WTC11 (cell line): ENCODE results near the gene KCNIP1. TPM values are rescaled to one million over a fixed set of nuclear protein-coding genes. Genes with fewer than 3 reads are reported as not detected.

Experiments used
- ATAC-seq: fragments of 200-7000 bp; cut with Tn5 transposase; 2 replicates; pipeline ENCODE4 v1.10.0; 2021; ENCODE audit warnings: mild to moderate bottlenecking, moderate library complexity
- CTCF ChIA-PET: fragments of 300-600 bp; sonication (Branson Sonifier 250); formaldehyde crosslinking; loops from one replicate; lab custom pipeline; 2021; ENCODE audit warnings: antibody characterized with exemption; lab: Charles Lee
- POLR2A ChIA-PET: fragments of 350-600 bp; sonication (Branson Sonifier 250); formaldehyde crosslinking; loops from one replicate; lab custom pipeline; 2021; ENCODE audit warnings: antibody characterized with exemption; lab: Charles Lee
- DNase-seq: peaks from one replicate; pipeline ENCODE4 v3.0.0; 2021; ENCODE audit warnings: low spot score
- H3K27ac Mint-ChIP-seq: 2 replicates; pipeline ENCODE4 v1.8.0; 2021; ENCODE audit warnings: mixed read lengths
- H3K27me3 Mint-ChIP-seq: 2 replicates; pipeline ENCODE4 v1.8.0; 2021; ENCODE audit warnings: low read depth, mild to moderate bottlenecking, moderate library complexity, mixed read lengths
- H3K36me3 Mint-ChIP-seq: 2 replicates; pipeline ENCODE4 v1.8.0; 2021; ENCODE audit warnings: mixed read lengths
- H3K4me1 Mint-ChIP-seq: 2 replicates; pipeline ENCODE4 v1.8.0; 2022; ENCODE audit warnings: mixed read lengths
- H3K4me3 Mint-ChIP-seq: 2 replicates; pipeline ENCODE4 v1.8.0; 2021; ENCODE audit warnings: mild to moderate bottlenecking, moderate library complexity, mixed read lengths
- H3K9me3 Mint-ChIP-seq: 2 replicates; pipeline ENCODE4 v1.8.0; 2021; ENCODE audit warnings: mixed read lengths
- CBFB ChIP-seq: sonication (generic); formaldehyde crosslinking; IDR thresholded peaks from 2 replicates; pipeline ENCODE4 v1.8.1; 2022; ENCODE audit warnings: mild to moderate bottlenecking, low read depth, missing genetic modification reagents
- CREM ChIP-seq: sonication (generic); formaldehyde crosslinking; IDR thresholded peaks from 2 replicates; pipeline ENCODE4 v1.8.1; 2022; ENCODE audit warnings: mild to moderate bottlenecking, missing genetic modification reagents, moderate library complexity
- ELF4 ChIP-seq: sonication (generic); formaldehyde crosslinking; IDR thresholded peaks from 2 replicates; pipeline ENCODE4 v1.8.1; 2022; ENCODE audit warnings: low read depth, mild to moderate bottlenecking, moderate library complexity, missing genetic modification reagents
- ETV6 ChIP-seq: sonication (generic); formaldehyde crosslinking; IDR thresholded peaks from 2 replicates; pipeline ENCODE4 v1.8.1; 2022; ENCODE audit warnings: mild to moderate bottlenecking, missing genetic modification reagents
- FOXK1 ChIP-seq: sonication (generic); formaldehyde crosslinking; IDR thresholded peaks from 2 replicates; pipeline ENCODE4 v1.8.0; 2022; ENCODE audit warnings: mild to moderate bottlenecking, moderate library complexity, missing genetic modification reagents
- IRF2 ChIP-seq: sonication (generic); formaldehyde crosslinking; IDR thresholded peaks from 2 replicates; pipeline ENCODE4 v1.8.0; 2022; ENCODE audit warnings: low read depth, missing genetic modification reagents, borderline replicate concordance
- KAT7 ChIP-seq: sonication (generic); formaldehyde crosslinking; IDR thresholded peaks from 2 replicates; pipeline ENCODE4 v1.8.1; 2023; ENCODE audit warnings: missing genetic modification reagents, mild to moderate bottlenecking, borderline replicate concordance
- NFATC4 ChIP-seq: fragments of 250-450 bp; sonication (Bioruptor Pico); IDR thresholded peaks from 2 replicates; pipeline ENCODE4 v1.9.0; 2021; ENCODE audit warnings: mild to moderate bottlenecking
- RORB ChIP-seq: fragments of 250-450 bp; sonication (Bioruptor Pico); IDR thresholded peaks from 2 replicates; pipeline ENCODE4 v1.9.0; 2021; ENCODE audit warnings: mild to moderate bottlenecking
- SMAD3 ChIP-seq: sonication (generic); formaldehyde crosslinking; IDR thresholded peaks from 2 replicates; pipeline ENCODE4 v1.8.0; 2022; ENCODE audit warnings: missing genetic modification reagents, mild to moderate bottlenecking, borderline replicate concordance
- ZNF232 ChIP-seq: sonication (generic); formaldehyde crosslinking; IDR thresholded peaks from 2 replicates; pipeline ENCODE4 v1.8.0; 2022; ENCODE audit warnings: mild to moderate bottlenecking, missing genetic modification reagents
- ZNF423 ChIP-seq: fragments of 250-450 bp; sonication (Bioruptor Pico); IDR thresholded peaks from 2 replicates; pipeline ENCODE4 v2.1.2; 2022; ENCODE audit warnings: mild to moderate bottlenecking, moderate library complexity
- ZNF671 ChIP-seq: fragments of 250-450 bp; sonication (Bioruptor Pico); IDR thresholded peaks from 2 replicates; pipeline ENCODE4 v1.8.0; 2021; ENCODE audit warnings: mild to moderate bottlenecking
- total RNA-seq: library from RNA; stranded (reverse); gene quantifications from 3 replicates; pipeline ENCODE4 v1.2.3, GENCODE V29; 2021
- TF ChIP-seq, protein P1 (sequence below): sonication (generic); formaldehyde crosslinking; IDR thresholded peaks from 2 replicates; pipeline ENCODE4 v1.8.1; 2023; ENCODE audit warnings: mild to moderate bottlenecking, missing genetic modification reagents
- TF ChIP-seq, protein P2 (sequence below): sonication (generic); formaldehyde crosslinking; conservative IDR thresholded peaks from 2 replicates; pipeline ENCODE4 v1.8.1; 2023; ENCODE audit warnings: mild to moderate bottlenecking, low read depth, missing genetic modification reagents, moderate library complexity
- TF ChIP-seq, protein P3 (sequence below): sonication (generic); formaldehyde crosslinking; IDR thresholded peaks from 2 replicates; pipeline ENCODE4 v1.8.1; 2023; ENCODE audit warnings: mild to moderate bottlenecking, moderate library complexity, missing genetic modification reagents
- TF ChIP-seq, protein P4 (sequence below): sonication (generic); formaldehyde crosslinking; IDR thresholded peaks from 2 replicates; pipeline ENCODE4 v1.8.0; 2022; ENCODE audit warnings: mild to moderate bottlenecking, missing genetic modification reagents
- TF ChIP-seq, protein P5 (sequence below): fragments of 250-450 bp; sonication (Bioruptor Pico); IDR thresholded peaks from 2 replicates; pipeline ENCODE4 v2.1.2; 2022; ENCODE audit warnings: mild to moderate bottlenecking, moderate library complexity

Gene KCNIP1
- total RNA-seq, 1 experiment from 2014 or later: 0.59 TPM

DNA sequence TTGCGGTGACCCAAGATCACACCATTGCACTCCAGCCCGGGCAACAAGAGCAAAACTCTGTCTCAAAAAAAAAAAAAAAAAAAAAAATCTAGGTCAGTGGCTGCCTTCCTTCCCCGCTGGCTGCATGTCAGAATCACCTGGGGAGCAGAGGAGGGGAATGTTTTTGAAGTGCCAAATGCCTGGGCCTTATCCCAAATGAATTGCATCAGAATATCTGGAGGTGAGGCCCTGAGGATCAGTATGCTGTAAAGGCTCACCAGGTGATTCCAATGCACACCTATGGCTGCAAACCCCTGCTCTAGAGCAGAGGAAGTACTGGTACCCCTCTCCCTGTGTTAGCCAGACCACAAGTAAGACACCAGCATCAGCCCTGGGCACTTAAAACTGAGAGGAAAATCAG lies 235.0 kb downstream of the KCNIP1 start (continued):
- TF ChIP-seq SMAD3 (CRISPR knock-in tag): no peak
- TF ChIP-seq RORB (CRISPR knock-in tag): no peak
- TF ChIP-seq FOXK1 (CRISPR knock-in tag): no peak
- no peak for TF ChIP-seq ETV6
- no peak for TF ChIP-seq CREM (CRISPR knock-in tag)

DNA sequence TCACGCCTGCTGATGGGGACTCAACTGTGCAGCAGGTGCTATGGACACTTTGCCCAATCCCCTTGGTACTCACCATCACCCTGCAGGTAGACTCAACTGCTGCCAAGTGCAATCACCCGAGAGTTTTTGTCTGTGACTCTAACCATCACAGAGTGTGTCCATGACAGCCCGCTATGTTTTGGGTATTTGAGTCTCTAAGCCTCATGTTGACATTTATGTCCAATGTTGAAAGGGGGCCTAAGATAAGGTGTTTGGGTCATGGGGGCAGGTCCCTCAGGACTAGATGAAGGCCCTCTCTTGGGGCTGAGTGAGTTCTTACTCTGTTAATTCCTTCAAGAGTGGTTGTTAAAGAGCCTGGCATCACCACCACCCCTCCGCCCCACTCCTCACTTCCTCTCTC lies 235.6 kb downstream of the KCNIP1 start:
- CTCF ChIA-PET: interaction anchor here (0.7 kb wide), 1 partner anchor 17 kb away, joined by 3 read pairs; no protein-coding TSS in a partner anchor
- DNase-seq: no peak
- H3K4me1 Mint-ChIP-seq: peaks cover 47% of the 10 kb centered on the region
- no peak for ATAC-seq
- H3K4me3 Mint-ChIP-seq: no peak overlapping the region
- TF ChIP-seq, protein P1, sequence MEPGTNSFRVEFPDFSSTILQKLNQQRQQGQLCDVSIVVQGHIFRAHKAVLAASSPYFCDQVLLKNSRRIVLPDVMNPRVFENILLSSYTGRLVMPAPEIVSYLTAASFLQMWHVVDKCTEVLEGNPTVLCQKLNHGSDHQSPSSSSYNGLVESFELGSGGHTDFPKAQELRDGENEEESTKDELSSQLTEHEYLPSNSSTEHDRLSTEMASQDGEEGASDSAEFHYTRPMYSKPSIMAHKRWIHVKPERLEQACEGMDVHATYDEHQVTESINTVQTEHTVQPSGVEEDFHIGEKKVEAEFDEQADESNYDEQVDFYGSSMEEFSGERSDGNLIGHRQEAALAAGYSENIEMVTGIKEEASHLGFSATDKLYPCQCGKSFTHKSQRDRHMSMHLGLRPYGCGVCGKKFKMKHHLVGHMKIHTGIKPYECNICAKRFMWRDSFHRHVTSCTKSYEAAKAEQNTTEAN (CRISPR knock-in tag): no peak
- TF ChIP-seq, all 79 proteins: peak for 0
- H3K9me3 Mint-ChIP-seq: peaks cover 38% of the 10 kb centered on the region
- peaks cover 9% of the 10 kb centered on the region; the same call in 1 of the 2 replicates for H3K27me3 Mint-ChIP-seq
- H3K27ac Mint-ChIP-seq: no peak overlapping the region
- POLR2A ChIA-PET: no interaction called here
- peaks cover 15% of the 10 kb centered on the region for H3K36me3 Mint-ChIP-seq

DNA sequence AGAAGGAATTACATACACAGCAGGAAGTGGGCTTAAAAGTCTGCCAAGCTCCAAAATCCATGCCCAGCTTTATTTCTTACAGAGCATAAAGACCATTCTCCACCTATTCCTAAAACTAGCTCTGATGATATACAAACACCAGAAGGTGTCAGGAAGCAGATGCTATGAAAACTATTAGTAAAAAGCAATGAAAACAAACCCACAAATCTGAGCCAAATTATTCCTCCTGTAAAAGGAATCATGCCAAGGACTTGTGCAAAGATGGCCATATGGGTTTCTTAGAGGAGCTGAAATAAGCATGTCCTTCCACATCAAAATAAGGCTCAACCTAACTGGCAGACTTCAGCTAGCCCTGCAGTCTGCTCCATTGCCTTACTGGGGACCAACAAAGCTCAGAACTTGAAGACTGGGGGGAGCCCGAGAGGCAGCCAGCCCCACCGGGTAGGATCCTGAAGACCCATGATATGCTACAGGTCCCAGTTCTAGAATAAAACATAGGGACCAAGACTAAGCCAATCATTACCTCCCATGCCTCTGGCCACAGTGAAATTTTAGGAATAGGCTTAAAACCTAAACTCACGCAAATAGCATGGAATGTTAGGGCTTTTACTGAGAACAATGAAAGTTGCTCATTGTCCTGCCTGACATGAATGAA lies 236.9 kb downstream of the KCNIP1 start:
- no peak for TF ChIP-seq ZNF232
- TF ChIP-seq SMAD3 (CRISPR knock-in tag): no peak
- no peak for TF ChIP-seq ELF4 (CRISPR knock-in tag)
- TF ChIP-seq IRF2 (CRISPR knock-in tag): no peak
- TF ChIP-seq, protein P2, sequence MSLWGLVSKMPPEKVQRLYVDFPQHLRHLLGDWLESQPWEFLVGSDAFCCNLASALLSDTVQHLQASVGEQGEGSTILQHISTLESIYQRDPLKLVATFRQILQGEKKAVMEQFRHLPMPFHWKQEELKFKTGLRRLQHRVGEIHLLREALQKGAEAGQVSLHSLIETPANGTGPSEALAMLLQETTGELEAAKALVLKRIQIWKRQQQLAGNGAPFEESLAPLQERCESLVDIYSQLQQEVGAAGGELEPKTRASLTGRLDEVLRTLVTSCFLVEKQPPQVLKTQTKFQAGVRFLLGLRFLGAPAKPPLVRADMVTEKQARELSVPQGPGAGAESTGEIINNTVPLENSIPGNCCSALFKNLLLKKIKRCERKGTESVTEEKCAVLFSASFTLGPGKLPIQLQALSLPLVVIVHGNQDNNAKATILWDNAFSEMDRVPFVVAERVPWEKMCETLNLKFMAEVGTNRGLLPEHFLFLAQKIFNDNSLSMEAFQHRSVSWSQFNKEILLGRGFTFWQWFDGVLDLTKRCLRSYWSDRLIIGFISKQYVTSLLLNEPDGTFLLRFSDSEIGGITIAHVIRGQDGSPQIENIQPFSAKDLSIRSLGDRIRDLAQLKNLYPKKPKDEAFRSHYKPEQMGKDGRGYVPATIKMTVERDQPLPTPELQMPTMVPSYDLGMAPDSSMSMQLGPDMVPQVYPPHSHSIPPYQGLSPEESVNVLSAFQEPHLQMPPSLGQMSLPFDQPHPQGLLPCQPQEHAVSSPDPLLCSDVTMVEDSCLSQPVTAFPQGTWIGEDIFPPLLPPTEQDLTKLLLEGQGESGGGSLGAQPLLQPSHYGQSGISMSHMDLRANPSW (CRISPR knock-in tag): no peak
- no peak for TF ChIP-seq KAT7 (CRISPR knock-in tag)
- TF ChIP-seq, protein P3, sequence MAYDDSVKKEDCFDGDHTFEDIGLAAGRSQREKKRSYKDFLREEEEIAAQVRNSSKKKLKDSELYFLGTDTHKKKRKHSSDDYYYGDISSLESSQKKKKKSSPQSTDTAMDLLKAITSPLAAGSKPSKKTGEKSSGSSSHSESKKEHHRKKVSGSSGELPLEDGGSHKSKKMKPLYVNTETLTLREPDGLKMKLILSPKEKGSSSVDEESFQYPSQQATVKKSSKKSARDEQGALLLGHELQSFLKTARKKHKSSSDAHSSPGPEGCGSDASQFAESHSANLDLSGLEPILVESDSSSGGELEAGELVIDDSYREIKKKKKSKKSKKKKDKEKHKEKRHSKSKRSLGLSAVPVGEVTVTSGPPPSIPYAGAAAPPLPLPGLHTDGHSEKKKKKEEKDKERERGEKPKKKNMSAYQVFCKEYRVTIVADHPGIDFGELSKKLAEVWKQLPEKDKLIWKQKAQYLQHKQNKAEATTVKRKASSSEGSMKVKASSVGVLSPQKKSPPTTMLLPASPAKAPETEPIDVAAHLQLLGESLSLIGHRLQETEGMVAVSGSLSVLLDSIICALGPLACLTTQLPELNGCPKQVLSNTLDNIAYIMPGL (CRISPR knock-in tag): no peak
- TF ChIP-seq ZNF423: no peak
- TF ChIP-seq, protein P4, sequence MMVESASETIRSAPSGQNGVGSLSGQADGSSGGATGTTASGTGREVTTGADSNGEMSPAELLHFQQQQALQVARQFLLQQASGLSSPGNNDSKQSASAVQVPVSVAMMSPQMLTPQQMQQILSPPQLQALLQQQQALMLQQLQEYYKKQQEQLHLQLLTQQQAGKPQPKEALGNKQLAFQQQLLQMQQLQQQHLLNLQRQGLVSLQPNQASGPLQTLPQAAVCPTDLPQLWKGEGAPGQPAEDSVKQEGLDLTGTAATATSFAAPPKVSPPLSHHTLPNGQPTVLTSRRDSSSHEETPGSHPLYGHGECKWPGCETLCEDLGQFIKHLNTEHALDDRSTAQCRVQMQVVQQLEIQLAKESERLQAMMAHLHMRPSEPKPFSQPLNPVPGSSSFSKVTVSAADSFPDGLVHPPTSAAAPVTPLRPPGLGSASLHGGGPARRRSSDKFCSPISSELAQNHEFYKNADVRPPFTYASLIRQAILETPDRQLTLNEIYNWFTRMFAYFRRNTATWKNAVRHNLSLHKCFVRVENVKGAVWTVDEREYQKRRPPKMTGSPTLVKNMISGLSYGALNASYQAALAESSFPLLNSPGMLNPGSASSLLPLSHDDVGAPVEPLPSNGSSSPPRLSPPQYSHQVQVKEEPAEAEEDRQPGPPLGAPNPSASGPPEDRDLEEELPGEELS (CRISPR knock-in tag): no peak
- no peak for TF ChIP-seq NFATC4 (CRISPR knock-in tag)
- no peak for TF ChIP-seq FOXK1 (CRISPR knock-in tag)
- TF ChIP-seq, protein P5, sequence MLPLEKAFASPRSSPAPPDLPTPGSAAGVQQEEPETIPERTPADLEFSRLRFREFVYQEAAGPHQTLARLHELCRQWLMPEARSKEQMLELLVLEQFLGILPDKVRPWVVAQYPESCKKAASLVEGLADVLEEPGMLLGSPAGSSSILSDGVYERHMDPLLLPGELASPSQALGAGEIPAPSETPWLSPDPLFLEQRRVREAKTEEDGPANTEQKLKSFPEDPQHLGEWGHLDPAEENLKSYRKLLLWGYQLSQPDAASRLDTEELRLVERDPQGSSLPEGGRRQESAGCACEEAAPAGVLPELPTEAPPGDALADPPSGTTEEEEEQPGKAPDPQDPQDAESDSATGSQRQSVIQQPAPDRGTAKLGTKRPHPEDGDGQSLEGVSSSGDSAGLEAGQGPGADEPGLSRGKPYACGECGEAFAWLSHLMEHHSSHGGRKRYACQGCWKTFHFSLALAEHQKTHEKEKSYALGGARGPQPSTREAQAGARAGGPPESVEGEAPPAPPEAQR (CRISPR knock-in tag): no peak
- TF ChIP-seq CBFB (CRISPR knock-in tag): no peak
- TF ChIP-seq ZNF671: no peak
- H3K27me3 Mint-ChIP-seq: peaks cover 9% of the 10 kb centered on the region; the same call in 1 of the 2 replicates
- ATAC-seq (no peak), DNase-seq (no peak)
- H3K9me3 Mint-ChIP-seq: peaks cover 31% of the 10 kb centered on the region
- H3K36me3 Mint-ChIP-seq: peaks cover 12% of the 10 kb centered on the region
- no peak overlapping the region for H3K4me3 Mint-ChIP-seq
- POLR2A ChIA-PET: no interaction called here
- CTCF ChIA-PET: interaction anchor here (1.5 to 1.6 kb wide), 2 partner anchors 51 to 109 kb away, joined by 5 to 6 read pairs; no protein-coding TSS in a partner anchor
- H3K27ac Mint-ChIP-seq: no peak overlapping the region
- H3K4me1 Mint-ChIP-seq: peaks cover 56% of the 10 kb centered on the region
